ENCODE results near the gene CDC37. TPM values are rescaled to one million over a fixed set of nuclear protein-coding genes. Genes with fewer than 3 reads are reported as not detected.

The CDC37 gene
- total RNA-seq, 1 donor from 2014 or later: 173 TPM

DNA sequence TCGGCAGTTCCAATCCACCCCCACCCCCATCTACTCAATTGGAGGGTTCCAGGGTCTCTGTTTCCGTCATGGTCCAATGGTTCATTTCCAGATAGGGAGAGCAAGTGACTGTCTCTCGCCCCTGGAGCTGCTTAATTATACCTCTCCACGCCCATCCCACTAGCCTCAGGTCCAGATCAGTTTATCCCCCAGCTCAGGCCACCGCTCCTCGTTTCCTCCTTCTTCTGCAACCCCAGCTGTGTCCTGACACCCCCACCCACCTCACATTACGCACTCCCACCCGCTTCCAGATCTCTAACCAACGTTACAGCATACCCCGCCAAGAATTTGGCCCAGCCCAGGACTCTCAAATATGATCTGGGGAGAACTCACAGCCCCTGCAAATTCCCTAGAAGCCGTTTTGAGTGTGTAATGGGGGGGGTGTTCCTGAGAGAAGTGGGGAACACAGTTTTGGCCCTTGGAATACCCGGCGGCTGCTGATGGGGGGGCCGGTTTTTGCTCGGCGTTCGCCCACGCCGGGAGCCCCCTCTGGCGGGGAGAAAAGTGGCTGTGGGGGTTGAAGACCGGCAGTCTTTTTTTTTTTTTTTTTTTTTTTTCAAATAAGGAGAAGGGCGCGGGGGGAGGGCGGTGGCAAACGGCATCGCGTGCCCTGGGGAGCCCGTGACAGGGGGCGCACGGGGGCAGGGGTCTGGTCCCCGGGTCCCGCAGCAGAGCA, 15.3 kb upstream of the CDC37 start:
- TF ChIP-seq, protein P1, sequence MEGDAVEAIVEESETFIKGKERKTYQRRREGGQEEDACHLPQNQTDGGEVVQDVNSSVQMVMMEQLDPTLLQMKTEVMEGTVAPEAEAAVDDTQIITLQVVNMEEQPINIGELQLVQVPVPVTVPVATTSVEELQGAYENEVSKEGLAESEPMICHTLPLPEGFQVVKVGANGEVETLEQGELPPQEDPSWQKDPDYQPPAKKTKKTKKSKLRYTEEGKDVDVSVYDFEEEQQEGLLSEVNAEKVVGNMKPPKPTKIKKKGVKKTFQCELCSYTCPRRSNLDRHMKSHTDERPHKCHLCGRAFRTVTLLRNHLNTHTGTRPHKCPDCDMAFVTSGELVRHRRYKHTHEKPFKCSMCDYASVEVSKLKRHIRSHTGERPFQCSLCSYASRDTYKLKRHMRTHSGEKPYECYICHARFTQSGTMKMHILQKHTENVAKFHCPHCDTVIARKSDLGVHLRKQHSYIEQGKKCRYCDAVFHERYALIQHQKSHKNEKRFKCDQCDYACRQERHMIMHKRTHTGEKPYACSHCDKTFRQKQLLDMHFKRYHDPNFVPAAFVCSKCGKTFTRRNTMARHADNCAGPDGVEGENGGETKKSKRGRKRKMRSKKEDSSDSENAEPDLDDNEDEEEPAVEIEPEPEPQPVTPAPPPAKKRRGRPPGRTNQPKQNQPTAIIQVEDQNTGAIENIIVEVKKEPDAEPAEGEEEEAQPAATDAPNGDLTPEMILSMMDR (IDR thresholded peaks at IDR 0.05): no peak
- ChIA-PET POLR2A (interaction anchor here (0.5 to 24.9 kb wide), 7 partner anchors 5 to 1163 kb away, joined by 4 to 541 read pairs (median 6); partner anchors contain the start of genes CDC37, KEAP1 and PDE4A), CTCF (interaction anchor here (0.6 to 7.1 kb wide), 6 partner anchors 9 to 148 kb away, joined by 3 to 84 read pairs (median 12); partner anchors contain the start of genes CDC37 and ICAM1)
- Mint-ChIP-seq H3K4me1 (peaks cover 69% of the 10 kb centered on the region), H3K36me3 (ENCODE audit: low read depth) (no peaks in the 10 kb centered on the region), H3K27me3 (peaks cover 40% of the 10 kb centered on the region), H3K4me3 (peak overlapping the region; percentile 54), H3K9me3 (no peaks in the 10 kb centered on the region), H3K27ac (peak overlapping the region; percentile 13)
- no peak for ATAC-seq (ENCODE audit: low read depth)
- DNase-seq: no peak
- intact Hi-C loops (cut with micrococcal nuclease): loop anchor here (2.0 to 5.0 kb wide), 2 partner anchors 14 to 149 kb away; partner anchors contain the start of genes CDKN2D and KRI1

DNA sequence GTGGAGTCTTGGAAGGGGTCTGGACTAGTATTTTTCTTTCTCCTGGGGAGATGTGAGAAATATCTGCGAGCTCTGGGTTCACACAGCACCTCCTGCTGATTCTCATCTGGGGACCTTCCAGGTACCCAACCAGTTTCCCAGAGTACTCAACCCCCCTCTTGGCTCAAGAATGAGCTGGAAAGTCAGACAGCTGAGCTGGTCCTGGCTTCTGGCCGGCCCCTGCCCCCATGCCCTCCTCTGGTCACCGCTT, 14.8 kb upstream of the CDC37 start:
- peak overlapping the region; percentile 13 for H3K27ac Mint-ChIP-seq
- H3K4me1 Mint-ChIP-seq: peaks cover 67% of the 10 kb centered on the region
- CTCF ChIA-PET: interaction anchor here (1.2 to 7.1 kb wide), 5 partner anchors 9 to 148 kb away, joined by 4 to 84 read pairs (median 19); partner anchors contain the start of genes CDC37 and ICAM1
- TF ChIP-seq, protein P1 (IDR thresholded peaks at IDR 0.05): no peak
- peaks cover 36% of the 10 kb centered on the region for H3K27me3 Mint-ChIP-seq
- H3K4me3 Mint-ChIP-seq: peak overlapping the region; percentile 54
- intact Hi-C loops (cut with micrococcal nuclease): loop anchor here (2.0 to 5.0 kb wide), 2 partner anchors 15 to 149 kb away; partner anchors contain the start of genes CDKN2D and KRI1
- DNase-seq (no peak), ATAC-seq (ENCODE audit: low read depth) (no peak)
- no peaks in the 10 kb centered on the region for H3K36me3 Mint-ChIP-seq (ENCODE audit: low read depth)
- no peaks in the 10 kb centered on the region for H3K9me3 Mint-ChIP-seq
- POLR2A ChIA-PET: interaction anchor here (0.6 to 24.9 kb wide), 6 partner anchors 5 to 159 kb away, joined by 4 to 541 read pairs (median 6); partner anchors contain the start of genes CDC37, KEAP1 and PDE4A

DNA sequence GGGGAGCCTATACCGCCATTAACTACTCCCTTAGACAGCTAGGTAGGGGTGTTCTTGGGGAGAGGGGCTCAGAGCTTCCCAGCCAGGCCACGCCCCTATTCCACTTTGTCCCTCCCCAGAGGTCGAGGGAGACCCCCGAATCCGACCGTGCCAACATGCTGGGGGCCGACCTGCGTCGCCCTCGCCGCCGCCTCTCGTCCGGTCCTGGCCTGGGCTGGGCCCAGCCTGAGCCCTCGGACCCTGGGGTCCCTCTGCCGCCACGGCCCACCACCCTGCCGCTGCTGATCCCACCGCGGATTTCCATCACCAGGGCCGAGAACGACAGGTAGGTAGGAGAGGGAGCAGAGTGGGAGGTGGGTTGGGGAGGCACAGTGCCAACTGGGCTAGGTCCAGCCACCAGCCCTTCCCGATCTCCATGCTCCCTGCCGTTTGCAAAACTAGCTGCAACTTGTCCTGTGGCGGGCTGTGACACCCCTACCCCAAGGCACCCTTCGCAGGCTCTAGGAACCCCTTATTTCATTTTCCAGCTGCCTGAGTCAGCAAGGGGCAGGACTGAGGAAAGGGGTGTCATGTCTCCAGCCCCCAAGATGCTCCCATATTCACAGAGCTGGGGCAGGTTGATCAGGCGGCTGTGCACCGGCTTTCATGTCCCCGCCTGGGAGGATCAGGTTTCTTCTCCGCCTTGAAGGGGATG, 14.3 kb upstream of the CDC37 start:
- ATAC-seq (ENCODE audit: low read depth): no peak
- Mint-ChIP-seq H3K27ac (peak overlapping the region; percentile 13), H3K27me3 (peaks cover 36% of the 10 kb centered on the region), H3K4me1 (peaks cover 68% of the 10 kb centered on the region), H3K9me3 (no peaks in the 10 kb centered on the region), H3K36me3 (ENCODE audit: low read depth) (no peaks in the 10 kb centered on the region), H3K4me3 (no peak overlapping the region)
- TF ChIP-seq, protein P1 (IDR thresholded peaks at IDR 0.05): no peak
- CTCF ChIA-PET: interaction anchor here (1.2 to 7.1 kb wide), 6 partner anchors 10 to 147 kb away, joined by 4 to 84 read pairs (median 16); partner anchors contain the start of genes CDC37 and ICAM1
- DNase-seq: no peak
- POLR2A ChIA-PET: interaction anchor here (0.6 to 24.9 kb wide), 11 partner anchors 4 to 146 kb away, joined by 3 to 541 read pairs (median 4); partner anchors contain the start of genes CDC37, ICAM1, ICAM5 and KEAP1
- intact Hi-C loops (cut with micrococcal nuclease): loop anchor here (2.0 to 5.0 kb wide), 2 partner anchors 15 to 150 kb away; partner anchors contain the start of genes CDKN2D and KRI1

DNA sequence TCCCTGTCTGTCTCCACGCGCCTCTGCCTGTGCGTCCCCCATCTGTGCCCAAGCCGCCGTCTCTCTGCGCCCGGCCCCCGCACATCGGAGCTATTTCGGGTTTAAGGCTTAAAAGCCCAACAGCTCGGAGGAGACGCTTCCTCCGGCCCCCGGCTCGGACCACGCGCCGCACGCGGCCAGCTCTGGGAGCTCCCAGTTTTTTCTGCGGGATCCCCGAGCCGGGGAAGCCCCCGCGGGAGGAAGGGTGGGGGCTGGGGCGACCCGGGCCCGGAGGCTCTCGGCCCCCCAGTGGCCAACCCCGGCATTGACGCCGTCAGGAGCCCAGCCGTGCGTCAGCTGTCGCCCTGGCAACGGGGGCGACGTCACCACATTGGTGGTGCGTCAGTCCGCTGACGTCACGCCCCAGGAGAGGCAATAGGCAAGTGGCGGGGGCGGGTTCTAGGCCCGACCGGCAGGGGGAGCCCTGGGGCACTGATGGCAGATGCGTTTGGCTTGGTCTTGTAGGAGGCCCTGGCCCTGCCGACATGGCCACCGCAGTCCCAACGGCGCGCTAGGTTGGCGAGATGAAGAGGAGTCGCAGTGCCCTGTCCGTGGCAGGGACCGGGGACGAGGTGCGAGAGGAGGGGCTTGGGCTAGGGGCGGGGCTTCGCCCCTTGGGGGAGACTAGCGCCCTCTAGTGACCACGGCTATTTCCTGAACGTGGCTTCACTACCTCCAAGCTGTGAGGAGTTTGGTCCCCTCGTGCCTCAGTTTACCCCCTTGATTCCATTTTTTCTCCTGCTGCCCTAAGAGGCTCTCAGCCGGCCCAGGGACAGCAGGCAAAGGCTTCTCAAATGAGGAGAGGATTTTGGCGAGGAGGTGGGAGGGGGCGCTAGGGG, 13.3 kb upstream of the CDC37 start:
- DNase-seq (peak; percentile 97), ATAC-seq (ENCODE audit: low read depth) (peak; percentile 68)
- Mint-ChIP-seq H3K4me1 (peaks cover 70% of the 10 kb centered on the region), H3K4me3 (peak overlapping the region; percentile 78), H3K9me3 (no peaks in the 10 kb centered on the region), H3K27ac (peak overlapping the region; percentile 80), H3K27me3 (peaks cover 29% of the 10 kb centered on the region), H3K36me3 (ENCODE audit: low read depth) (no peaks in the 10 kb centered on the region)
- ChIA-PET POLR2A (interaction anchor here (0.6 to 24.9 kb wide), 9 partner anchors 3 to 186 kb away, joined by 3 to 541 read pairs (median 4); partner anchors contain the start of genes CDC37, ICAM1, ICAM5 and KEAP1), CTCF (interaction anchor here (0.6 to 7.1 kb wide), 7 partner anchors 11 to 146 kb away, joined by 3 to 84 read pairs (median 12); partner anchors contain the start of genes CDC37 and ICAM1)
- TF ChIP-seq, protein P1 (IDR thresholded peaks at IDR 0.05): peak; percentile 79
- intact Hi-C loops (cut with micrococcal nuclease): loop anchor here (1.0 to 5.0 kb wide), 4 partner anchors 8 to 151 kb away; partner anchors contain the start of genes CDC37, CDKN2D and KRI1
